ENCODE measurements around the gene MAP3K20. TPM values are rescaled to one million over a fixed set of nuclear protein-coding genes. Genes with fewer than 3 reads are reported as not detected.
"Not testable (repeated sequence)": the region's sequence is repeated elsewhere in the genome, so short reads cannot be mapped to it uniquely, and the experiment has no call there.

The MAP3K20 gene
- total and polyA plus RNA-seq, 2 donors (not counting 1 experiment from before 2014, with no cell fraction given): 105 to 138 TPM

DNA sequence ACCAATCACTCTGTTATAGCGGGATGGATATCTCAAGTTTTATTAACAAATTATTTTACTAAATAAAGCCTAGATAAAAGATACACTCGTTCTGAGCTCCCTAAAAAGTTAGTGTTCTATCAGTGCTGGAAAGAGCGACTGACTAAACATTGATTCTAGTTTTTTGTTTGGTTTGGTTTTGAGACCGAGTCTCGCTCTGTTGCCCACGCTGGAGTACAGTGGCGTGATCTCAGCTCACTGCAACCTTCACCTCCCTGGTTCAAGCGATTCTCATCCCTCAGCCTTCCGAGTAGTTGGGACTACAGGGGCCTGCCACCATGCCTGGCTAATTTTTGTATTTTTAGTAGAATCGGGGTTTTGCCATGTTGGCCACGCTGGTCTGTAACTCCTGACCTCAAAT, 205.2 kb downstream of the MAP3K20 start:
- Histone ChIP-seq H3K4me2 (ENCODE audit: extremely low read depth, insufficient read depth, low read length) (no peak overlapping the region), H3K9me3 (ENCODE audit: control insufficient read depth, insufficient read depth, low read depth, low read length) (no peaks in the 10 kb centered on the region), H3K9ac (ENCODE audit: insufficient read depth, low read length) (no peak overlapping the region), H3K4me1 (ENCODE audit: control insufficient read depth, extremely low read depth, insufficient read depth, low read length) (no peaks in the 10 kb centered on the region), H4K20me1 (ENCODE audit: control insufficient read depth, extremely low read depth, insufficient read depth, low read length) (no peaks in the 10 kb centered on the region), H3K4me3 (replicated peaks in 1 of 4; ENCODE audit: control extremely low read depth in 1 of 4, insufficient read depth in 1 of 4, low read depth in 3 of 4, low read length in 4 of 4) (no peak overlapping the region), H3K36me3 (ENCODE audit: control insufficient read depth, insufficient read depth, low read length) (no peaks in the 10 kb centered on the region), H3K79me2 (ENCODE audit: control insufficient read depth, insufficient read depth, low read length) (no peaks in the 10 kb centered on the region), H3K27me3 (ENCODE audit: control insufficient read depth, insufficient read depth, low read length) (no peaks in the 10 kb centered on the region), H3K27ac (ENCODE audit: insufficient read depth, low read length) (no peak overlapping the region), H2AFZ (ENCODE audit: low read length) (no peak overlapping the region)
- DNase-seq (ENCODE audit: low read depth in 2 of 2): no peak
- no peak for TF ChIP-seq EZH2 (IDR thresholded peaks at IDR 0.05; ENCODE audit: low read length, missing control alignments)
- TF ChIP-seq, protein P1, sequence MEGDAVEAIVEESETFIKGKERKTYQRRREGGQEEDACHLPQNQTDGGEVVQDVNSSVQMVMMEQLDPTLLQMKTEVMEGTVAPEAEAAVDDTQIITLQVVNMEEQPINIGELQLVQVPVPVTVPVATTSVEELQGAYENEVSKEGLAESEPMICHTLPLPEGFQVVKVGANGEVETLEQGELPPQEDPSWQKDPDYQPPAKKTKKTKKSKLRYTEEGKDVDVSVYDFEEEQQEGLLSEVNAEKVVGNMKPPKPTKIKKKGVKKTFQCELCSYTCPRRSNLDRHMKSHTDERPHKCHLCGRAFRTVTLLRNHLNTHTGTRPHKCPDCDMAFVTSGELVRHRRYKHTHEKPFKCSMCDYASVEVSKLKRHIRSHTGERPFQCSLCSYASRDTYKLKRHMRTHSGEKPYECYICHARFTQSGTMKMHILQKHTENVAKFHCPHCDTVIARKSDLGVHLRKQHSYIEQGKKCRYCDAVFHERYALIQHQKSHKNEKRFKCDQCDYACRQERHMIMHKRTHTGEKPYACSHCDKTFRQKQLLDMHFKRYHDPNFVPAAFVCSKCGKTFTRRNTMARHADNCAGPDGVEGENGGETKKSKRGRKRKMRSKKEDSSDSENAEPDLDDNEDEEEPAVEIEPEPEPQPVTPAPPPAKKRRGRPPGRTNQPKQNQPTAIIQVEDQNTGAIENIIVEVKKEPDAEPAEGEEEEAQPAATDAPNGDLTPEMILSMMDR (conservative IDR thresholded peaks at IDR 0.05 in 1 of 2, IDR thresholded peaks at IDR 0.05 in 1 of 2; ENCODE audit: low read depth in 1 of 2, low read length in 2 of 2): no peak

DNA sequence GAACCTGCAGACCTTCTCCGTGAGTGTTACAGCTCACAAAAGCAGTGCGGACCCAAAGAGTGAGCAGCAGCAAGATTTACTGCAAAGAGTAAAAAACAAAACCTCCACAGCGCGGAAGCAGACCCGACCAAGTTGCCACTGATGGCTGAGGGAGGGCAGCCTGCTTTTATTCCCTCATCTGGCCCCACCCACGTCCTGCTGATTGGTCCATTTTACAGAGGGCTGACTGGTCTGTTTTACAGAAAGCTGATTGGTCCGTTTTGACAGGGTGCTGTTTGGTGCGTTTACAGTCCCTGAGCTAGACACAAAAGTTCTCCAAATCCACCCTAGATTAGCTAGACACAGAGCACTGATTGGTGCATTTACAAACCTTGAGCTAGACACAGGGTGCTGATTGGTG, 206.3 kb downstream of the MAP3K20 start:
- H3K4me3 ChIP-seq (replicated peaks in 1 of 4; ENCODE audit: control extremely low read depth in 1 of 4, insufficient read depth in 1 of 4, low read depth in 3 of 4, low read length in 4 of 4); H3K4me2 ChIP-seq (ENCODE audit: extremely low read depth, insufficient read depth, low read length); H3K27me3 ChIP-seq (ENCODE audit: control insufficient read depth, insufficient read depth, low read length); DNase-seq (ENCODE audit: low read depth in 2 of 2); H4K20me1 ChIP-seq (ENCODE audit: control insufficient read depth, extremely low read depth, insufficient read depth, low read length); H3K79me2 ChIP-seq (ENCODE audit: control insufficient read depth, insufficient read depth, low read length); H3K27ac ChIP-seq (ENCODE audit: insufficient read depth, low read length); H3K36me3 ChIP-seq (ENCODE audit: control insufficient read depth, insufficient read depth, low read length); H2AFZ ChIP-seq (ENCODE audit: low read length); H3K9me3 ChIP-seq (ENCODE audit: control insufficient read depth, insufficient read depth, low read depth, low read length); H3K4me1 ChIP-seq (ENCODE audit: control insufficient read depth, extremely low read depth, insufficient read depth, low read length); H3K9ac ChIP-seq (ENCODE audit: insufficient read depth, low read length): not testable (repeated sequence)

DNA sequence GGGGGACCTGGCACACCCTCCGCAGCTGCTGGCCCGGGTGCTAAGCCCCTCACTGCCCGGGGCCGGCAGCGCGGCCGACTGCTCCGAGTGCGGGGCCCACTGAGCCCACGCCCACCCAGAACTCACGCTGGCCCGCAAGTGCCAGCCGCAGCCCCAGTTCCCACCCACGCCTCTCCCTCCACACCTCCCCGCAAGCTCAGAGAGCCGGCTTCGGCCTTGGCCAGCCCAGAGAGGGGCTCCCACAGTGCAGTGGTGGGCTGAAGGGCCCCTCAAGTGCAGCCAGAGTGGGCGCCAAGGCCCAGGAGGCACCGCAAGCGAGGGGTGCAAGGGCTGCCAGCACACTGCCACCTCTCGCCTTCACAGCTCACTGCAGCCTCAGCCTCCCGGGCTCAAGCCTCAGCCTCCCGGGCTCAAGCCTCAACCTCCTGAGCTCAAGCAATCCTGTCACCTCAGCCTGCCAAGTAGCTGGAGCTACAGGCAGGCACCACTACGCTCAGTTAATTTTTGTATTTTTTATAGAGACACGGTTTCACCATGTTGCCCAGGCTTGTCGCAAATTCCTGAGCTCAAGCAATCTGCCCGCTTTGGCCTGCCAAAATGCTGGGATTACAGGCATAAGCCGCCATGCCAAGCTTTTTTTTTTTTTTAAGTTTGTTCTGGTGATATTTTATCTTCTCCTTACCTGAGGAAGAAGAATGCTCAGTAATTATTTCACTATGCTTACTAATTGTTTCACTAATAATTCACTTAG, 207.3 kb downstream of the MAP3K20 start:
- Histone ChIP-seq H3K9ac (ENCODE audit: insufficient read depth, low read length) (no peak overlapping the region), H3K36me3 (ENCODE audit: control insufficient read depth, insufficient read depth, low read length) (no peaks in the 10 kb centered on the region), H3K27me3 (ENCODE audit: control insufficient read depth, insufficient read depth, low read length) (no peaks in the 10 kb centered on the region), H2AFZ (ENCODE audit: low read length) (no peak overlapping the region), H4K20me1 (ENCODE audit: control insufficient read depth, extremely low read depth, insufficient read depth, low read length) (no peaks in the 10 kb centered on the region), H3K4me1 (ENCODE audit: control insufficient read depth, extremely low read depth, insufficient read depth, low read length) (no peaks in the 10 kb centered on the region), H3K4me2 (ENCODE audit: extremely low read depth, insufficient read depth, low read length) (no peak overlapping the region), H3K9me3 (ENCODE audit: control insufficient read depth, insufficient read depth, low read depth, low read length) (no peaks in the 10 kb centered on the region), H3K4me3 (replicated peaks in 1 of 4; ENCODE audit: control extremely low read depth in 1 of 4, insufficient read depth in 1 of 4, low read depth in 3 of 4, low read length in 4 of 4) (no peak overlapping the region), H3K79me2 (ENCODE audit: control insufficient read depth, insufficient read depth, low read length) (no peaks in the 10 kb centered on the region), H3K27ac (ENCODE audit: insufficient read depth, low read length) (no peak overlapping the region)
- DNase-seq (ENCODE audit: low read depth in 2 of 2): no peak
- TF ChIP-seq EZH2 (IDR thresholded peaks at IDR 0.05; ENCODE audit: low read length, missing control alignments): no peak

DNA sequence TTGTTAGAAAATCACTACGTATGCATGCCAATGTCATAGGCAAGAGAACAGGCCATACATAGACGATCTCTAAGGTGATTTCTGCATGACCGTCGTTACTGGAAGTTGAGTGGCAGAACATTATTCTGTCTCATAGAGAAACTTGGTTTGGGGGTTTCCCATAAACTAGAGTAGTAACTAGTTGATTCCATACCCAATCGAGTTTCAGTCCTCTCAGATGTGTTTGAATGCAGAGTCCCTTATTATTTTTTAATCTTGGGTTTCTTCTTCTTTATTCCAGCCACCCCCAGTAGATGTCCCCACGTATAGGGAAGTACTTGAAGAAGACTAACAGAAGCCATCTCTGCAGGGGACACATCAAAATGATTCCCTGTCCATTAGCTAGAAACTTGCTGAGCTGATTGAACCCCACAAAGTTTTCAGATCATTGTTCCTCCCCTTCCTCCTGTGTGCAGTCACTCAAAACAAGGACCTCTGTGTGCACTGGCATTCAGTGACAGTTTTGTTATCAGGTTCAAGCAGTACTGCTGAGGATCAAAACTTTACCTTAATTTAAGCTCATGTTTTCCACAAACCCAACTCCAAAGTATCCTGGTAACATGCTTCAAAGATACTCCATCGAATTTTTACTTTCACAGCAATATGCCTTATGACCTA, 210.6 kb downstream of the MAP3K20 start:
- no peak overlapping the region for H3K27ac ChIP-seq (ENCODE audit: insufficient read depth, low read length)
- no peaks in the 10 kb centered on the region for H3K79me2 ChIP-seq (ENCODE audit: control insufficient read depth, insufficient read depth, low read length)
- no peaks in the 10 kb centered on the region for H4K20me1 ChIP-seq (ENCODE audit: control insufficient read depth, extremely low read depth, insufficient read depth, low read length)
- no peak for DNase-seq (ENCODE audit: low read depth in 2 of 2)
- no peak overlapping the region for H2AFZ ChIP-seq (ENCODE audit: low read length)
- no peaks in the 10 kb centered on the region for H3K9me3 ChIP-seq (ENCODE audit: control insufficient read depth, insufficient read depth, low read depth, low read length)
- H3K36me3 ChIP-seq (ENCODE audit: control insufficient read depth, insufficient read depth, low read length): no peaks in the 10 kb centered on the region
- H3K4me1 ChIP-seq (ENCODE audit: control insufficient read depth, extremely low read depth, insufficient read depth, low read length): no peaks in the 10 kb centered on the region
- no peak overlapping the region for H3K4me2 ChIP-seq (ENCODE audit: extremely low read depth, insufficient read depth, low read length)
- H3K4me3 ChIP-seq (replicated peaks in 1 of 4; ENCODE audit: control extremely low read depth in 1 of 4, insufficient read depth in 1 of 4, low read depth in 3 of 4, low read length in 4 of 4): no peak overlapping the region
- H3K27me3 ChIP-seq (ENCODE audit: control insufficient read depth, insufficient read depth, low read length): no peaks in the 10 kb centered on the region
- TF ChIP-seq, protein P1 (conservative IDR thresholded peaks at IDR 0.05 in 1 of 2, IDR thresholded peaks at IDR 0.05 in 1 of 2; ENCODE audit: low read depth in 1 of 2, low read length in 2 of 2): no peak
- no peak overlapping the region for H3K9ac ChIP-seq (ENCODE audit: insufficient read depth, low read length)
